HepG2 (cell line): Measurements from ENCODE around the gene PTPN20. TPM values are rescaled to one million over a fixed set of nuclear protein-coding genes. Genes with fewer than 3 reads are reported as not detected.
"Not testable (repeated sequence)": the region's sequence is repeated elsewhere in the genome, so short reads cannot be mapped to it uniquely, and the experiment has no call there.

Experiments
- ATAC-seq: fragments of 200-7000 bp; cut with Tn5 transposase; 3 replicates; pipeline ENCODE4 v1.9.1; 2020; ENCODE audit warnings: mild to moderate bottlenecking, moderate library complexity
- BruUV-seq: library from RNA; stranded (reverse); fragments of 400-500 nt; replicated peaks from 2 replicates; lab custom pipeline; 2021; lab: Mats Ljungman, UMichigan
- CTCF ChIA-PET: fragments of 300-600 bp; formaldehyde crosslinking; extraction: SDS; loops from one replicate; lab custom pipeline; 2021; ENCODE audit warnings: low total read pairs, inconsistent platforms, low intra/inter-chr PET ratio; lab: Yijun Ruan, JAX
- POLR2A ChIA-PET: fragments of 350-600 bp; sonication (Branson Sonifier 250); formaldehyde crosslinking; loops from one replicate; lab custom pipeline; 2020; ENCODE audit warnings: antibody characterized with exemption, inconsistent platforms; lab: Yijun Ruan, JAX
- DNase-seq: peaks from one replicate; pipeline ENCODE4 v3.0.0-alpha.2; 2015; ENCODE audit warnings: low spot score
- FAIRE-seq: peaks from 3 replicates; lab custom pipeline; 2011; peaks lifted over from hg19 to GRCh38; lab: Jason Lieb, UNC
- H2AFZ ChIP-seq: one replicate; pipeline ENCODE4 v1.6.1; 2011; ENCODE audit warnings: low read length, inconsistent platforms
- H3K27ac ChIP-seq: fragments of 300-600 bp; 3 replicates; pipeline ENCODE4 v1.8.0; 2011; ENCODE audit warnings: mixed run types, mild to moderate bottlenecking, mixed read lengths, low read length, inconsistent platforms; ENCODE audit not compliant: insufficient read depth; ENCODE audit errors: extremely low read length
- H3K27me3 ChIP-seq, 2 experiments: fragments of 200-600 bp in 1 of 2; 2 replicates in 1 of 2; 3 replicates in 1 of 2; pipeline versions ENCODE4 v1.6.0 to v1.8.0; 2011; ENCODE audit warnings: low read length in 2 of 2, mild to moderate bottlenecking in 2 of 2, moderate library complexity in 2 of 2, inconsistent platforms in 1 of 2; ENCODE audit not compliant: insufficient read depth in 2 of 2, control insufficient read depth in 1 of 2
- H3K36me3 ChIP-seq, 2 experiments: fragments of 200-600 bp in 1 of 2; replicated peaks in 1 of 2; 2 replicates in 1 of 2; 3 replicates in 1 of 2; pipeline versions ENCODE4 v1.5.1 to v1.8.0; 2011; ENCODE audit warnings: low read length in 2 of 2, inconsistent platforms in 1 of 2; ENCODE audit not compliant: insufficient read depth in 2 of 2, control insufficient read depth in 1 of 2
- H3K4me1 ChIP-seq: 2 replicates; pipeline ENCODE4 v1.5.1; 2012; ENCODE audit warnings: low read length, inconsistent platforms; ENCODE audit not compliant: insufficient read depth
- H3K4me2 ChIP-seq: 2 replicates; pipeline ENCODE4 v1.6.0; 2011; ENCODE audit warnings: low read depth, low read length, inconsistent platforms
- H3K4me3 ChIP-seq, 3 experiments: fragments of 200-600 bp in 1 of 3; sonication (generic), shearing (Covaris generic) in 1 of 3; replicated peaks in 1 of 3; 2 replicates each; pipeline ENCODE4 v1.5.1; 2011 to 2016; ENCODE audit warnings: low read length in 3 of 3, inconsistent platforms in 2 of 3, low read depth in 2 of 3, mild to moderate bottlenecking in 2 of 3, control low read depth in 1 of 3, mixed read lengths in 1 of 3; ENCODE audit not compliant: insufficient read depth in 1 of 3
- H3K79me2 ChIP-seq: one replicate; pipeline ENCODE4 v1.6.1; 2011; ENCODE audit warnings: low read length, inconsistent platforms; ENCODE audit not compliant: insufficient read depth
- H3K9ac ChIP-seq: 2 replicates; pipeline ENCODE4 v1.6.0; 2011; ENCODE audit warnings: mild to moderate bottlenecking, low read depth, low read length, inconsistent platforms; ENCODE audit not compliant: insufficient read depth
- H3K9me3 ChIP-seq: 2 replicates; pipeline ENCODE4 v1.5.1; 2012; ENCODE audit warnings: mild to moderate bottlenecking, low read length
- H4K20me1 ChIP-seq: 2 replicates; pipeline ENCODE4 v1.6.0; 2011; ENCODE audit warnings: inconsistent platforms, mild to moderate bottlenecking, low read length, moderate library complexity; ENCODE audit not compliant: insufficient read depth
- WGBS: methylation state at CpG from one replicate; pipeline ENCODE4 v1.1.6; 2017; ENCODE audit warnings: low lambda C conversion rate; 5-methylcytosine and 5-hydroxymethylcytosine counted together
- in situ Hi-C: cut with HindIII; loops from 2 replicates; pipeline ENCODE4 v1.10.0; 2017; ENCODE audit warnings: low pct_unique_long_range_greater_than_20kb; ENCODE audit not compliant: extremely low pct_ligation_motif_present
- intact Hi-C: fragments of 100-400 bp; cut with micrococcal nuclease; formaldehyde crosslinking; loops from one replicate; pipeline ENCODE4 v1.10.0; 2022; ENCODE audit not compliant: unreplicated experiment
- polyA plus RNA-seq, 8 experiments: library from polyadenylated mRNA; depleted of rRNA in 3 of 8; stranded (reverse) in 7 of 8; unstranded in 1 of 8; fragments of >200 nt; fragmentation: Illumina TruSeq in 4 of 8; extraction: Trizol in 4 of 8; gene quantifications; 2 replicates each; pipeline versions ENCODE4 v1.2.1 to v1.2.3, GENCODE V29; 2011 to 2016; ENCODE audit warnings: low read depth in 4 of 8, missing spikeins in 1 of 8, mixed read lengths in 1 of 8; ENCODE audit not compliant: insufficient read depth in 1 of 8
- total RNA-seq, 5 experiments: library from RNA; depleted of rRNA; stranded (reverse); fragments of >200 nt; fragmentation: Illumina TruSeq; extraction: Trizol; gene quantifications; 2 replicates each; pipeline ENCODE4 v1.2.3, GENCODE V29; 2016; ENCODE audit warnings: low read depth in 1 of 5

Gene PTPN20
- total and polyA plus RNA-seq, 2 of the 13 experiments (the other 11 are each of a cell fraction or from before 2014, with no cell fraction given): not detected

GRCh38 chr10:46925853-46926252, 14.6 kb downstream of the PTPN20 start:
- H4K20me1 ChIP-seq, H3K4me1 ChIP-seq, FAIRE-seq, H3K27me3 ChIP-seq, DNase-seq, H3K36me3 ChIP-seq, H3K9me3 ChIP-seq, POLR2A ChIA-PET, CTCF ChIA-PET, intact Hi-C loops, H3K27ac ChIP-seq, ATAC-seq, H3K9ac ChIP-seq, H3K79me2 ChIP-seq, H3K4me3 ChIP-seq, H3K4me2 ChIP-seq, H2AFZ ChIP-seq, BruUV-seq, in situ Hi-C loops: not testable (repeated sequence)
- 0% methylated on average over 2 of the region's 2 CpGs for WGBS

- H3K4me2 ChIP-seq, DNase-seq, H3K36me3 ChIP-seq, H3K9ac ChIP-seq, intact Hi-C loops, H3K79me2 ChIP-seq, H4K20me1 ChIP-seq, ATAC-seq, CTCF ChIA-PET, BruUV-seq, H3K27me3 ChIP-seq, H3K27ac ChIP-seq, H3K9me3 ChIP-seq, FAIRE-seq, H2AFZ ChIP-seq, H3K4me1 ChIP-seq, in situ Hi-C loops, POLR2A ChIA-PET, H3K4me3 ChIP-seq: not testable (repeated sequence)
Measured at GRCh38 chr10:46928810-46929209, 17.6 kb downstream of the PTPN20 start.

DNA sequence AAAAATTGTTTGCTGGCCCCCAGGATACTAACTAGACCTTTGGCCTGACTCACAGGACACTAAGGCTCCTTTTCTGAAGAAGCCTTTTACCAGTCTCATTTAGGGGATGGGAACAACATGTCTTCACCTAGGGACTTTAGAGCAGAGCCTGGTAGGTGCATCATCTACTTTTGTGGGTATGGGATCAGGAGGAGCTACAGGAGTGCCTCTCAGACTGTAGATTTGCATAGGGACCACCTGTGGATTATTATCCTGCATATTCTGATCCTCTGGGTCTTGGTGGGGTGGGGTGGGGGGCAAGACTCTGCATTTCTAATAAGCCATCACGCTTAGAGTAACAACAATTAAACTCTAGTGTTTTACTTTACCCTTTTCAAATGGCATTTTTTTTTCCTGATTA, 21.2 kb downstream of the PTPN20 start:
- BruUV-seq, H2AFZ ChIP-seq, CTCF ChIA-PET, H4K20me1 ChIP-seq, H3K9me3 ChIP-seq, in situ Hi-C loops, H3K36me3 ChIP-seq, intact Hi-C loops, FAIRE-seq, H3K79me2 ChIP-seq, POLR2A ChIA-PET, H3K27me3 ChIP-seq, H3K9ac ChIP-seq, H3K4me3 ChIP-seq, H3K4me1 ChIP-seq, H3K27ac ChIP-seq, ATAC-seq, DNase-seq, H3K4me2 ChIP-seq: not testable (repeated sequence)
- WGBS: 4% methylated on average over 1 of the region's 1 CpG

DNA sequence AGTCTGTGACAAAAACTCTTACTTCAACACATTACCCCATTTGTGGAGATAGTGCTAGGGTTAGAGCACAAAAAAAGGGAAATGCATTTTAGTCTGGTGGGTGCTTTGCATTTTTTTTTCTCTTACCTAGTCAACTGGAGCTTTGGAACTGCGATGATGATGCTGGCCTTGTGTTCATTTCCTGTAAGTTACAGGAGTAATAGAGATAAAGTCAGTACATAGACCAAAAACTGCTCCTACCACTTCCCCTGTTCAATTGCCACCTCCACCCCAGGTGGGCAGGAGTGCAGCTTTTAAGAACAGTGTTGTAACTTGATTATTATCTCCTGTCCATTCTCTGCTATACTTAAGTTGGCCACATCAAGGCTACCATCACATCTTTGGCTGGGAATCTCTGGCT, 29.9 kb downstream of the PTPN20 start:
- BruUV-seq, H2AFZ ChIP-seq, intact Hi-C loops, H3K4me1 ChIP-seq, H3K9me3 ChIP-seq, POLR2A ChIA-PET, H3K9ac ChIP-seq, H3K36me3 ChIP-seq, CTCF ChIA-PET, H3K79me2 ChIP-seq, H3K4me2 ChIP-seq, H3K27me3 ChIP-seq, H3K27ac ChIP-seq, FAIRE-seq, H4K20me1 ChIP-seq, DNase-seq, ATAC-seq, in situ Hi-C loops, H3K4me3 ChIP-seq: not testable (repeated sequence)
- WGBS: 0% methylated on average over 1 of the region's 1 CpG
